HepG2 (cell line): ENCODE results near the gene RHOT2. TPM values are rescaled to one million over a fixed set of nuclear protein-coding genes. Genes with fewer than 3 reads are reported as not detected.
A peak's percentile ranks its signal among the peaks of the same experiment; 100 is the strongest.

Experiments used
- CTCF ChIP-seq: sonication (generic); formaldehyde crosslinking; IDR thresholded peaks from 2 replicates; pipeline ENCODE4 v1.5.0; 2020; ENCODE audit warnings: mild to moderate bottlenecking, missing genetic modification reagents, moderate library complexity
- FOXA3 ChIP-seq: IDR thresholded peaks from 2 replicates; pipeline ENCODE4 v1.6.1; 2016; ENCODE audit warnings: missing genetic modification reagents, missing compliant biosample characterization
- FOXC1 ChIP-seq: sonication (generic); formaldehyde crosslinking; IDR thresholded peaks from 2 replicates; pipeline ENCODE4 v1.8.0; 2022; ENCODE audit warnings: mild to moderate bottlenecking, missing genetic modification reagents, borderline replicate concordance
- KDM1A ChIP-seq: IDR thresholded peaks from 2 replicates; pipeline ENCODE4 v1.6.1; 2016; ENCODE audit warnings: missing compliant biosample characterization
- KLF9 ChIP-seq: IDR thresholded peaks from 2 replicates; pipeline ENCODE4 v1.6.1; 2016; ENCODE audit warnings: low read depth
- MAFK ChIP-seq, 2 experiments: IDR thresholded peaks in 1 of 2; conservative IDR thresholded peaks in 1 of 2; 2 replicates each; pipeline ENCODE4 v1.6.1; 2011; ENCODE audit warnings: improper control_type of control experiment in 2 of 2, low read length in 2 of 2
- NAIF1 ChIP-seq: sonication (generic); formaldehyde crosslinking; IDR thresholded peaks from 2 replicates; pipeline ENCODE4 v1.5.0; 2020; ENCODE audit warnings: mild to moderate bottlenecking, missing genetic modification reagents, borderline replicate concordance
- NFKBIZ ChIP-seq: IDR thresholded peaks from 2 replicates; pipeline ENCODE4 v1.6.1; 2018; ENCODE audit warnings: missing genetic modification reagents, missing compliant biosample characterization
- PATZ1 ChIP-seq: sonication (generic); formaldehyde crosslinking; IDR thresholded peaks from 2 replicates; pipeline ENCODE4 v1.4.0; 2020; ENCODE audit warnings: missing genetic modification reagents
- POGZ ChIP-seq: sonication (generic); formaldehyde crosslinking; IDR thresholded peaks from 2 replicates; pipeline ENCODE4 v1.4.0; 2020; ENCODE audit warnings: mild to moderate bottlenecking, missing genetic modification reagents
- POLR2AphosphoS5 ChIP-seq: IDR thresholded peaks from 2 replicates; pipeline ENCODE4 v1.6.1; 2012; ENCODE audit warnings: low read depth, low read length
- POLR2G ChIP-seq: fragments of 200-400 bp; formaldehyde crosslinking; IDR thresholded peaks from 2 replicates; pipeline ENCODE4 v1.6.1; 2018; ENCODE audit warnings: mild to moderate bottlenecking, low read depth, low read length, moderate library complexity
- RBFOX2 ChIP-seq: fragments of 200-400 bp; formaldehyde crosslinking; IDR thresholded peaks from 2 replicates; pipeline ENCODE4 v1.6.1; 2017; ENCODE audit warnings: low read depth, mild to moderate bottlenecking, low read length
- TGIF2 ChIP-seq: IDR thresholded peaks from 2 replicates; pipeline ENCODE4 v1.6.1; 2016; ENCODE audit warnings: control low read depth, missing compliant biosample characterization
- THAP11 ChIP-seq: IDR thresholded peaks from 2 replicates; pipeline ENCODE4 v1.6.1; 2016; ENCODE audit warnings: missing biosample characterization, missing genetic modification reagents
- TMF1 ChIP-seq: sonication (generic); formaldehyde crosslinking; IDR thresholded peaks from 2 replicates; pipeline ENCODE4 v1.8.1; 2022; ENCODE audit warnings: low read depth, missing genetic modification reagents
- YY1 ChIP-seq: IDR thresholded peaks from 2 replicates; pipeline ENCODE4 v1.6.1; 2011; ENCODE audit warnings: low read length, low read depth, moderate library complexity, mild to moderate bottlenecking; ENCODE audit not compliant: insufficient read depth, insufficient replicate concordance
- ZNF230 ChIP-seq: sonication (generic); formaldehyde crosslinking; IDR thresholded peaks from 2 replicates; pipeline ENCODE4 v1.4.0; 2020; ENCODE audit warnings: mild to moderate bottlenecking, missing genetic modification reagents
- ZNF33A ChIP-seq: sonication (generic); formaldehyde crosslinking; IDR thresholded peaks from 2 replicates; pipeline ENCODE4 v1.5.1; 2020; ENCODE audit warnings: missing genetic modification reagents, mild to moderate bottlenecking, moderate library complexity, borderline replicate concordance
- ZNF446 ChIP-seq: sonication (generic); formaldehyde crosslinking; IDR thresholded peaks from 2 replicates; pipeline ENCODE4 v1.5.0; 2020; ENCODE audit warnings: mild to moderate bottlenecking, missing genetic modification reagents
- ZNF468 ChIP-seq: sonication (generic); formaldehyde crosslinking; IDR thresholded peaks from 2 replicates; pipeline ENCODE4 v1.8.0; 2022; ENCODE audit warnings: mild to moderate bottlenecking, moderate library complexity, missing genetic modification reagents
- ZNF574 ChIP-seq: sonication (generic); formaldehyde crosslinking; IDR thresholded peaks from 2 replicates; pipeline ENCODE4 v1.4.0; 2020; ENCODE audit warnings: missing genetic modification reagents
- ZNF746 ChIP-seq: sonication (generic); formaldehyde crosslinking; IDR thresholded peaks from 2 replicates; pipeline ENCODE4 v1.8.0; 2022; ENCODE audit warnings: mild to moderate bottlenecking, missing genetic modification reagents
- ZNF766 ChIP-seq: sonication (generic); formaldehyde crosslinking; IDR thresholded peaks from 2 replicates; pipeline ENCODE4 v1.5.0; 2020; ENCODE audit warnings: missing genetic modification reagents, borderline replicate concordance
- polyA plus RNA-seq, 8 experiments: library from polyadenylated mRNA; depleted of rRNA in 3 of 8; stranded (reverse) in 7 of 8; unstranded in 1 of 8; fragments of >200 nt; fragmentation: Illumina TruSeq in 4 of 8; extraction: Trizol in 4 of 8; gene quantifications; 2 replicates each; pipeline versions ENCODE4 v1.2.1 to v1.2.3, GENCODE V29; 2011 to 2016; ENCODE audit warnings: low read depth in 4 of 8, missing spikeins in 1 of 8, mixed read lengths in 1 of 8; ENCODE audit not compliant: insufficient read depth in 1 of 8
- total RNA-seq, 5 experiments: library from RNA; depleted of rRNA; stranded (reverse); fragments of >200 nt; fragmentation: Illumina TruSeq; extraction: Trizol; gene quantifications; 2 replicates each; pipeline ENCODE4 v1.2.3, GENCODE V29; 2016; ENCODE audit warnings: low read depth in 1 of 5

RHOT2 gene
- total and polyA plus RNA-seq, 2 of the 13 experiments (the other 11 are each of a cell fraction or from before 2014, with no cell fraction given) = 63.6 to 76.9 TPM

- no peak for TF ChIP-seq ZNF33A
- TF ChIP-seq KLF9 (CRISPR knock-in tag) = peak; percentile 77; the same call in 1 of the 2 replicates
- no peak for TF ChIP-seq ZNF446 (CRISPR knock-in tag)
- no peak for TF ChIP-seq FOXC1
- TF ChIP-seq FOXA3 = no peak
- no peak for TF ChIP-seq ZNF766
- no peak for TF ChIP-seq NAIF1 (CRISPR knock-in tag)
- TF ChIP-seq NFKBIZ = no peak
- peak; percentile 61 for TF ChIP-seq RBFOX2
- no peak for TF ChIP-seq TGIF2 (CRISPR knock-in tag)
- peak; percentile 47; the same call in 1 of the 2 replicates for TF ChIP-seq ZNF230
- no peak for TF ChIP-seq KDM1A (CRISPR knock-in tag)
- TF ChIP-seq THAP11 = no peak; the same call in 1 of the 2 replicates
- peak; percentile 31; the same call in 1 of the 2 replicates for TF ChIP-seq PATZ1 (CRISPR knock-in tag)
- TF ChIP-seq MAFK (conservative IDR thresholded peaks at IDR 0.05 in 1 of 2, IDR thresholded peaks at IDR 0.05 in 1 of 2; ENCODE audit: low read length in 2 of 2) = no peak
- no peak for TF ChIP-seq YY1
- no peak for TF ChIP-seq ZNF468
- TF ChIP-seq POLR2AphosphoS5 = peak; percentile 71
- peak; percentile 30; the same call in 1 of the 2 replicates for TF ChIP-seq TMF1 (CRISPR knock-in tag)
- 0 out of 2 replicates have a peak, but pooled peaks have one; percentile 21 for TF ChIP-seq POGZ
- peak; percentile 45; the same call in 1 of the 2 replicates for TF ChIP-seq CTCF
- 0 out of 2 replicates have a peak, but pooled peaks have one; percentile 36 for TF ChIP-seq ZNF746 (CRISPR knock-in tag)
- peak; percentile 84 for TF ChIP-seq ZNF574 (CRISPR knock-in tag)
- TF ChIP-seq POLR2G = peak; percentile 20; the same call in 1 of the 2 replicates
These were observed 11.2 kb downstream of the RHOT2 start (continued) for GRCh38 chr16:678858-679813.
